Hindlimb muscle (tissue), 1 donor: ENCODE data around the gene KLK1. TPM values are rescaled to one million over a fixed set of nuclear protein-coding genes. Genes with fewer than 3 reads are reported as not detected.
"Not testable (repeated sequence)": the region's sequence is repeated elsewhere in the genome, so short reads cannot be mapped to it uniquely, and the experiment has no call there.

Experiments
- DNase-seq: peaks from one replicate; pipeline ENCODE4 v3.0.0-alpha.2; 2013
- polyA plus RNA-seq: library from polyadenylated mRNA; unstranded; fragments of 120-200 nt; gene quantifications from one replicate; pipeline ENCODE4 v1.2.1, GENCODE V29; 2013; ENCODE audit not compliant: insufficient read length

The KLK1 gene
- polyA plus RNA-seq, 1 donor = 0.27 TPM

DNA sequence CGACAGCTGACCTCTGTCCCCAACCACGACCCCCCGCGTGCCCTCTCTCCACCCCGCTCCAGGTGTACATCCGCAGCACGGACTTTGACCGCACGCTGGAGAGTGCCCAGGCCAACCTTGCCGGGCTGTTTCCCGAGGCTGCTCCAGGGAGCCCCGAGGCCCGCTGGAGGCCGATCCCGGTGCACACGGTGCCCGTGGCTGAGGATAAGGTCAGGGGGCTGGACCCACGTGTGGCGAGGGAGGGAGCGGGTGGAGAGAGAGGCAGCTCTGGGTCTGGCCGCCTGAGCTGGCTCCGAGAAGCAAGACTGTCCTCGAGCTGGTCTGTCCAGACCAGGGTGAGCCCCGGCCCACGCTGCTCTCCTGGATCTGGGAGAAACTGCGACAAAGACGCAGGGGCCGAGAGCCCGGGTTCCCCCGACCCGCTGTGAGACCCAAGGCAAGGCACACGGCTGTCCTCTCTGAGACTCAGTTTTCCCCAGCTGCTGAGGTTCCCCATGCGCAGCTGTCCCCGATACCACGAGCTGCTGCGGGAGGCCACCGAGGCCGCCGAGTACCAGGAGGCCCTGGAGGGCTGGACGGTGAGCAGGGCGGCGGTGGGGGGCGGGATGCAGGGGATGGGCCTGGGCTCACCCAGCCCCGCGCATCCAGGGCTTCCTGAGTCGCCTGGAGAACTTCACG is 31.9 kb downstream of the KLK1 start:
- no peak for DNase-seq

- DNase-seq = no peak
These were observed 32.6 kb downstream of the KLK1 start for GRCh38 chr19:50790922-50791467.

- no peak for DNase-seq
These were observed 33.2 kb downstream of the KLK1 start, which contains the start of gene ACP4 for GRCh38 chr19:50790396-50790795. TSS of gene ACP4 (plus strand) at chr19:50790415. CDS start at chr19:50790415, 0 bp downstream.

GRCh38 chr19:50785329-50785728 is 38.3 kb downstream of the KLK1 start:
- no peak for DNase-seq

GRCh38 chr19:50784710-50785109 is 38.9 kb downstream of the KLK1 start:
- DNase-seq = no peak

DNA sequence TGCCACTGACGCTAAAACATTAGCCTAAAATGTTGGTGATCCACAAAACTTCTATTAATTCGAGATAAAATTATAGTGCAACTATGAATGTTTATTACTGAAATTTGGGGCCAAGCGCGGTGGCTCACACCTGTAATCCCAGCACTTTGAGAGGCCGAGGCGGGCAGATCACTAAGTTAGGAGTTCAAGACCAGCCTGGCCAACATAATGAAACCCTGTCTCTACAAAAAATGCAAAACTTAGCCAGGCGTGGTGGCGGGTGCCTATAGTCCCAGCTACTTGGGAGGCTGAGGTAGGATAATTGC is 39.8 kb downstream of the KLK1 start:
- DNase-seq = not testable (repeated sequence)

DNA sequence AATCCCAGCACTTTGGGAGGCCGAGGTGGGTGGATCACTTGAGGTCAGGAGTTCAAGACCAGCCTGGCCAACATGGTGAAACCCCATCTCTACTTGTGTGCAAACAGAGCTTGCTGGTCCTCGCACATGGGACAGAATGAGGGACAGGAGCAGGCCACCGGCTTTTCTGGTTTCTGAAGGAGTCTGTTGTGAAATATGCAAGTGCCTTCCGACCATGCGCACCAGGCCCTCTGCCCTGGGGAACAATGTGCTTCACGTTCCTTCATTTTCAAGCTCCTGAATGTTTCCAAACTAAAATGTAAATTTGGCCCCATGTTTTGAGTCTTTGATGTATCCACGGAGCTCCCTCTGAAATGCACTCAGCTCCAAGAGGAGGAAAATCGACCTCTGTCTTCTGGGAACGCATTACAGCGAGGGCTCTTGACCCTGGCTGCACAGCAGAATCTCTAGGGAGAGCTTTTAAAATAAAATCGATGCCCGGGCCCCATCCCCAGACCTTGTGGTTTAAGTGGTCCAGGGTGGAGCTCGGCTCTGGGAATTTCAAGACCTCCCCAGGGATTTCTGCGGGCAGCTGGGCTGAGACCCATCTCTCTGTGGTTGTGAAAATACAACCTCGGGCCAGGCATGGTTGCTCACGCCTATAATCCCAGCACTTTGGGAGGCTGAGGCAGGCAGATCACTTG is 42.7 kb downstream of the KLK1 start:
- DNase-seq = no peak

DNA sequence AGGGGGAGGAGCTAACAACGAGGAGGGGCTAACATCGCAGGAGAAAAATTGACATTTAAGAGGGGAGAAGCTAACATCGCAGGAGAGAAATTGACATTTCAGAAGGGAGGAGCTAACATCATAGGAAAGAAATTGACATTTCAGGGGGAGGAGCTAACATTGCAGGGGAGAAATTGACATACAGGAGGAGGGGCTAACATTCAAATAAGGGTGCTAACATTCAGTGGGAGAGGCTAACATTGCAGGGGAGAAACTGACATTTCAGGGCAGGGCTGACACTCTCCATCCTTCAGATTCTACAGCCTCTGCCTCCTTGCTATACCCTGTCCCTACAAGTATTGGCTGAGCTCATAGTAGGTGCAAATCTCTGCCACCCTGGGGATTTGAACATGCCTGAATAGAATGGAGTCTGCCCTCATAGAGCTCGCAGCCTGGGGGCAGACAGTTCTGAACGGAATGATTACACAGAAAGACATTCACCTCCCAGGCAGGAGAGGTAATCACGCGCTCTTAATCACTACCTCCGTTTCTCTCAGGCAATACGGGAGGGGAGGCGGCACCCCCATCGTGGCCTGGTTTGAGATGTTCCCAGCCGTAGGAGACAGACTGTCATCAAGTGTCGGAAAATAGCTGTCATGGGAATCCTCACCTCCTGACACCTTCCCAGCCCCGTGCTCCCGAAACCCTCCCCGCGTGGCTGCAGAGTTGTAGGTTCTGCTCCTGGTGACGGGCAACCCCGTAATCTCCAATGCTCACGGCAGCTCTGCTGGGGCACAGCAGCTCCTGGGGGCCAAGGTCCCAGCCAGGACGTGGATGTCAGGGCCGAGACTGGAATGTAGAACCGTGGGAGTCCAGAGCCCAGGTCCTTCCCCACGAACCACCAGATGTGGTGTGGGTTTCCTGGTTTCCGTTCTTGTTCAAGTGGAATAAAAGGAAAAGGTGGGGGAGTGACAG is 43.8 kb downstream of the KLK1 start:
- DNase-seq = no peak

- DNase-seq = no peak
These were observed 44.6 kb downstream of the KLK1 start for GRCh38 chr19:50778906-50779430.

DNA sequence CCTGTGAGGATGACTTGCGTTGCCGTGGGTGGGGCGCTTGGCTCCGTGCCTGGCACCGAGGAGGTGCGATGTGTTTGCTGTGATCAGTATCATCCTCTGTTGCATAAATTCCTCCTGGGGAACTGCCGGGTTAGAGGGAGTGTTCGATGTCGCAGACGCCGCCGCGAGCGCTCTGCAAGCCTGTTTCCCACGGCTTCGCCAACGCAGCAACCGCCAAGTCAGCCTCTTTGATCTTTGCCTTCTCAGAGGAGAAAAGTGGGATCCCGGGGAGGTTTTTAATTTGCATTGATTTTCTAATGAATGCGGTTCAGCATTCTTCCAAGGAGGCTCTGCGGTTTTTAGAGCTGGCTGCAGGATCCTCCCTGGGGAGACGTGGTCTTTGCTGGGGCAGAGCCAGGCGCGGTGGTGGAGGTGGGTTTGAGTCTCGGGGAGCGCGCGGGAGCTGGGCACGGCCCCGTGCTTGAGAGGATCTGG is 45.7 kb downstream of the KLK1 start:
- no peak for DNase-seq

DNA sequence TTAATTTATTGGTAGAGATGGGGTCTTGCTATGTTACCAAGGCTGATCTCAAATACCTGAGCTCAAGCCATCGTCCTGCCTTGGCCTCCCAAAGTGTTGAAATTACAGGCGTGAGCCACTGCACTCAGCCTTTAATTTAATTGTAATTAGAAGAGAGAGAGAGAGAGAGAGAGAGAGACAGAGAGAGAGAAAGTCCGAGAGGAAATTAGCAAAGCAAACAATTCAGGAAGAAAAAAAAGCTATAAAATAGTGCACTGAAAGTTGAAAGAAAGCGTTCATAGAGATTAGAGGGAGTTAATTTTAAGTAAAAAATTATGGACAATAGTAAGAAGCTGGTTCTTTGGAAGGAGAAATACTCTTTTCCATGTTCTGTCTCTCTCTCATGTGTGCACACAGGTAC is 46.3 kb downstream of the KLK1 start:
- no peak for DNase-seq

DNA sequence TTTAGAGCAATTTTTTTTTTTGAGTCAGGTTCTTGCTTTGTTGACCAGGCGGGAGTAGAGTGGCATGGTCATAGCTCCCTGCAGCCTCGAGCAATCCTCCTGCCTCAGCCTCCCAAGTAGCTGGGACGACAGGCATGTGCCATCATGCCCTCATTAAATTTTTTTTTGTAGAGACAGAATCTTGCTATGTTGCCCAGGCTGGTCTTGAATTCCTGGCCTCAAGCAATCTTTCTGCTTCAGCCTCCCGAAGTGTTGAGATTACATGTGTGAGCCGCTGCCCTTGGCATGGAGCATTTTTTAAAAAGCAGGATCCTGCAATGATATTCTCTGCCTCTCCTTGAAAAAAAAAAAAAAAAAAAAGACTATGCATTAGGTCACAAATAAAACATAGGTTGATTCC is 47.5 kb downstream of the KLK1 start:
- DNase-seq = no peak

DNA sequence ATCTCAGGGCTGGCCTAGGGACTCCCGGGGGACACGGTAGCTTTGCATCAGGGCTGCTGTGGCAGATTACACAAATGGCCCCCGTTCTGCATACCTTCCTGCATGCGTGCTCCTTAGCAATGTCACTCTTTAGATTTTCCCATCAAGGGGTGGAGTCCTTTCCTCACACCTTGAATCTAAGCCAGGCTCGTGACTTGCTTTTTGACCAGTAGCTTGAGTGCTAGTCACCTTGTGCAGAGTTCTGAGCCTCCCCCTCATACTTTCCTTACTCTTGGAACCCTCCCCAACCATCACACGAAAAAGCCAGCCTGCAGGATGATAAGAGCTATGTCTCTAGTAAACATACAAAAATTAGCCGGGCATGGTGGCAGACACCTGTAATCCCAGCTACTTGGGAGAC is 50.1 kb downstream of the KLK1 start:
- not testable (repeated sequence) for DNase-seq

- not testable (repeated sequence) for DNase-seq
These were observed 50.7 kb downstream of the KLK1 start for GRCh38 chr19:50772912-50773311.

DNA sequence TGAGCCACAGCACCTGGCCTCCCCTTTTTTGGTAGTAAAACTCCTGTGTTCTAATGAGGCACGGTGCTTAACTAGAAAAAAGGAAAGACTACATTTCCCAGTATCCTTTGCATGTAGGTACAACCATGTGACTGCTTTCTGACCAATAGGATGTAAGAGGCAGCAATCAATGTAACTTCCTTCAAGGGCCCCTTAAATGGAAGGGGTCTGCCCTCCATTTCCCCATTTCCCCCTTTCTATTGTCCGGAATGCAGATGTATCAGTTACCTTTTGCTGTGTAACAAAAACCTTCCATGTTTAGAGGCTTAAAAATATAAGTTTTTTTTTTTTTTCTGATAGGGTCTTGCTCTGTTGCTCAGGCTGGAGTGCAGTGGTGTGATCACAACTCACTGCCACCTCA is 51.1 kb downstream of the KLK1 start:
- no peak for DNase-seq

DNA sequence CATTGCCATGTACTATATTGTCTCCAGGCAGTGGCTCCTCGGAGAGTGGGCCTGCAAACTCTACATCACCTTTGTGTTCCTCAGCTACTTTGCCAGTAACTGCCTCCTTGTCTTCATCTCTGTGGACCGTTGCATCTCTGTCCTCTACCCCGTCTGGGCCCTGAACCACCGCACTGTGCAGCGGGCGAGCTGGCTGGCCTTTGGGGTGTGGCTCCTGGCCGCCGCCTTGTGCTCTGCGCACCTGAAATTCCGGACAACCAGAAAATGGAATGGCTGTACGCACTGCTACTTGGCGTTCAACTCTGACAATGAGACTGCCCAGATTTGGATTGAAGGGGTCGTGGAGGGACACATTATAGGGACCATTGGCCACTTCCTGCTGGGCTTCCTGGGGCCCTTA is 52.7 kb downstream of the KLK1 start:
- no peak for DNase-seq

GRCh38 chr19:50770164-50770563 is 53.4 kb downstream of the KLK1 start, which contains the start of gene GPR32:
TSS of gene GPR32 (plus strand) at chr19:50770464. CDS start at chr19:50770601, 137 bp downstream.
- DNase-seq = not testable (repeated sequence)

Other genes starting within 250 kb of the KLK1 start
- gene SYT3, start 183.9 kb downstream of the KLK1 start, polyA plus RNA-seq = 0.36 TPM
- gene C19orf81, start 174.3 kb downstream of the KLK1 start, polyA plus RNA-seq = 1.9 TPM
- gene SHANK1, start 104.0 kb downstream of the KLK1 start, polyA plus RNA-seq = 38.7 TPM
- 21.5 TPM for gene CLEC11A, start 100.4 kb downstream of the KLK1 start, polyA plus RNA-seq
- gene GPR32, start 53.3 kb downstream of the KLK1 start, polyA plus RNA-seq = not detected
- 0.14 TPM for gene ACP4, start 33.4 kb downstream of the KLK1 start, polyA plus RNA-seq
- not detected for gene KLK15, start 9.8 kb upstream of the KLK1 start, polyA plus RNA-seq
- not detected for gene KLK3, start 31.1 kb upstream of the KLK1 start, polyA plus RNA-seq
- gene KLK2, start 49.7 kb upstream of the KLK1 start, polyA plus RNA-seq = not detected
- gene KLK4, start 87.6 kb upstream of the KLK1 start, polyA plus RNA-seq = not detected
- not detected for gene KLK5, start 129.3 kb upstream of the KLK1 start, polyA plus RNA-seq
- gene KLK6, start 145.8 kb upstream of the KLK1 start, polyA plus RNA-seq = not detected
- gene KLK7, start 160.1 kb upstream of the KLK1 start, polyA plus RNA-seq = not detected
- not detected for gene KLK8, start 177.8 kb upstream of the KLK1 start, polyA plus RNA-seq
- not detected for gene KLK10, start 195.9 kb upstream of the KLK1 start, polyA plus RNA-seq
- 0.72 TPM for gene KLK11, start 202.8 kb upstream of the KLK1 start, polyA plus RNA-seq
- not detected for gene KLK12, start 211.2 kb upstream of the KLK1 start, polyA plus RNA-seq
- not detected for gene KLK13, start 241.3 kb upstream of the KLK1 start, polyA plus RNA-seq